ENCODE results near the gene ESPNL.
"Not testable (repeated sequence)": the region's sequence is repeated elsewhere in the genome, so short reads cannot be mapped to it uniquely, and the experiment has no call there.

Gene ESPNL

GRCh38 chr2:238114851-238115660 lies 14.9 kb downstream of the ESPNL start:
- no peak for ATAC-seq
- Mint-ChIP-seq H3K4me3 (no peak overlapping the region), H3K9me3 (peaks cover 12% of the 10 kb centered on the region), H3K36me3 (no peaks in the 10 kb centered on the region), H3K27ac (no peak overlapping the region), H3K4me1 (no peaks in the 10 kb centered on the region)
- DNase-seq (ENCODE audit: low spot score in 2 of 2): no peak

DNA sequence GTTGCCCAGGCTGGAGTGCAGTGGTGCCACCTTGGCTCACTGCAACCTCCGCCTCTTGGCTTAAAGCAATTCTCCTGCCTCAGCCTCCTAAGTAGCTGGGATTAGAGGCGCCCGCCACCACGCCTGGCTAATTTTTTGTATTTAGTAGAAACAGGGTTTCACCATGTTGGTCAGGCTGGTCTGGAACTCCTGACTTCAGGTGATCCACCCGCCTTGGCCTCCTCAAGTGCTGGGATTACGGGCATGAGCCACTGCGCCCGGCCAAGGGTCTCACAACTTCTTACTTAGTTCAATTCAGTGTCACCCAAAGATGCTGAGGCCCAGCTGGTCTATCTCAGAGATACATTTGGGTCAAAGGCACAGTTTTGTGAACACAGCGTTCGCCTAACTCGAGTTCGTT lies 15.6 kb downstream of the ESPNL start:
- H3K36me3 Mint-ChIP-seq; ATAC-seq; DNase-seq (ENCODE audit: low spot score in 2 of 2); H3K27ac Mint-ChIP-seq; H3K4me3 Mint-ChIP-seq; H3K4me1 Mint-ChIP-seq: not testable (repeated sequence)
- peaks cover 12% of the 10 kb centered on the region for H3K9me3 Mint-ChIP-seq

- Mint-ChIP-seq H3K27ac (no peak overlapping the region), H3K4me1 (no peaks in the 10 kb centered on the region)
Measured at GRCh38 chr2:238116298-238117198, 16.4 kb downstream of the ESPNL start.

GRCh38 chr2:238117199-238118154 lies 17.3 kb downstream of the ESPNL start:
- DNase-seq (ENCODE audit: low spot score in 2 of 2): no peak
- Mint-ChIP-seq H3K36me3 (no peaks in the 10 kb centered on the region), H3K9me3 (peaks cover 9% of the 10 kb centered on the region), H3K27ac (no peak overlapping the region), H3K4me3 (no peak overlapping the region), H3K4me1 (no peaks in the 10 kb centered on the region)
- ATAC-seq: no peak

More at GRCh38 chr2:238116298-238117198, 16.4 kb downstream of the ESPNL start:
- Mint-ChIP-seq H3K4me3 (no peak overlapping the region), H3K9me3 (peaks cover 9% of the 10 kb centered on the region), H3K36me3 (no peaks in the 10 kb centered on the region)
- no peak for ATAC-seq
- no peak for DNase-seq (ENCODE audit: low spot score in 2 of 2)

GRCh38 chr2:238119756-238120462 lies 19.8 kb downstream of the ESPNL start:
- ATAC-seq: peak; percentile 3
- no peak overlapping the region for H3K27ac Mint-ChIP-seq
- DNase-seq (ENCODE audit: low spot score in 2 of 2): no peak
- H3K9me3 Mint-ChIP-seq: no peaks in the 10 kb centered on the region
- H3K4me1 Mint-ChIP-seq: no peaks in the 10 kb centered on the region
- no peaks in the 10 kb centered on the region for H3K36me3 Mint-ChIP-seq
- H3K4me3 Mint-ChIP-seq: no peak overlapping the region

- no peaks in the 10 kb centered on the region for H3K4me1 Mint-ChIP-seq
- DNase-seq (ENCODE audit: low spot score in 2 of 2) (no peak), ATAC-seq (no peak)
Measured at GRCh38 chr2:238120463-238121298, 20.5 kb downstream of the ESPNL start.

GRCh38 chr2:238121511-238122286 lies 21.6 kb downstream of the ESPNL start:
- H3K9me3 Mint-ChIP-seq: no peaks in the 10 kb centered on the region
- no peaks in the 10 kb centered on the region for H3K36me3 Mint-ChIP-seq
- DNase-seq (ENCODE audit: low spot score in 2 of 2) (no peak), ATAC-seq (no peak)
- H3K4me1 Mint-ChIP-seq: no peaks in the 10 kb centered on the region
- H3K4me3 Mint-ChIP-seq: no peak overlapping the region
- H3K27ac Mint-ChIP-seq: no peak overlapping the region

More at GRCh38 chr2:238120463-238121298, 20.5 kb downstream of the ESPNL start:
- H3K36me3 Mint-ChIP-seq: no peaks in the 10 kb centered on the region
- no peaks in the 10 kb centered on the region for H3K9me3 Mint-ChIP-seq
- H3K4me3 Mint-ChIP-seq: no peak overlapping the region
- no peak overlapping the region for H3K27ac Mint-ChIP-seq

GRCh38 chr2:238122287-238123217 lies 22.4 kb downstream of the ESPNL start:
- no peak for ATAC-seq

DNA sequence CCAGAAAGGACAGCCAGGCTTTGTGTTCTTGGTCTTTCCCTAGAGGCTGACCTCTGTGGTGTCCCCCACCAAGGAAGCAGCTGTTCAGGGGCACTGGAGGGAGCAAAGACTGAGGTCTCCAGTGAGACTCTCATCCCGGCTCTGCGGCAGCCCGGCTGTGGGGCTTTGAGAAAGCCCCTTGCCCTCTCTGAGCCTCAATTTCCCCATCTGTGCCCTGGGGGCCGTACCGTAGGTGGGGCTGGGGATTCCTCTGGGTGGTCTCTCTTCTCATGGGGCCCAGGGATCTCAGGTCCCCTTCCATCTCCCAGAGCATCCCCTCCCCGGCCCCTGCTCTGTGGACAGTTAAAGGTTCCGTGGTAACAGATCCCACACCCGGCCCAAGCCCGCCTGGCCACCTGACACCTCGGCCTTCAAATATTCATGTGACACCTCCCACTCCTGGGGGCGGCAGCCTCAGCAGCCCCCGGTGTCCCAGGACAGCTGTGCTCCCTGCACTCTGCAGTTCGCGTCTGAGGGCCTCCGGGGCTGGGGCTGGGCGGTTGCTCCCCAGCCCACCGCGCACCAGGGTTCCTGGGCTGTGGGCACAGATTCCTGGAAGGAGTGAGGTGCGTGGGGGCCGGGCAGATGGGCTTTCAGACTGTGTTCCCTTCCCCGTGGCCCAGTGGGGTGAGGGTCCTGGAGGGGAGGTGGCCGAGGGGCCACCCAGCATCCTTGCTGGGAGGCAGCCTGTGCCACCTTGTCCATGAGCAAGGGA lies 23.3 kb downstream of the ESPNL start:
- Mint-ChIP-seq H3K27ac (no peak overlapping the region), H3K4me1 (no peaks in the 10 kb centered on the region), H3K9me3 (no peaks in the 10 kb centered on the region), H3K4me3 (no peak overlapping the region), H3K36me3 (no peaks in the 10 kb centered on the region)
- ATAC-seq (no peak), DNase-seq (ENCODE audit: low spot score in 2 of 2) (no peak)

More at GRCh38 chr2:238122287-238123217, 22.4 kb downstream of the ESPNL start:
- no peak for DNase-seq (ENCODE audit: low spot score in 2 of 2)
- no peaks in the 10 kb centered on the region for H3K9me3 Mint-ChIP-seq
- H3K36me3 Mint-ChIP-seq: no peaks in the 10 kb centered on the region
- H3K27ac Mint-ChIP-seq: no peak overlapping the region
- no peaks in the 10 kb centered on the region for H3K4me1 Mint-ChIP-seq
- no peak overlapping the region for H3K4me3 Mint-ChIP-seq

GRCh38 chr2:238123991-238124470 lies 23.9 kb downstream of the ESPNL start:
- Mint-ChIP-seq H3K36me3 (no peaks in the 10 kb centered on the region), H3K27ac (no peak overlapping the region), H3K4me1 (no peaks in the 10 kb centered on the region), H3K4me3 (no peak overlapping the region), H3K9me3 (no peaks in the 10 kb centered on the region)
- ATAC-seq: no peak
- no peak for DNase-seq (ENCODE audit: low spot score in 2 of 2)

DNA sequence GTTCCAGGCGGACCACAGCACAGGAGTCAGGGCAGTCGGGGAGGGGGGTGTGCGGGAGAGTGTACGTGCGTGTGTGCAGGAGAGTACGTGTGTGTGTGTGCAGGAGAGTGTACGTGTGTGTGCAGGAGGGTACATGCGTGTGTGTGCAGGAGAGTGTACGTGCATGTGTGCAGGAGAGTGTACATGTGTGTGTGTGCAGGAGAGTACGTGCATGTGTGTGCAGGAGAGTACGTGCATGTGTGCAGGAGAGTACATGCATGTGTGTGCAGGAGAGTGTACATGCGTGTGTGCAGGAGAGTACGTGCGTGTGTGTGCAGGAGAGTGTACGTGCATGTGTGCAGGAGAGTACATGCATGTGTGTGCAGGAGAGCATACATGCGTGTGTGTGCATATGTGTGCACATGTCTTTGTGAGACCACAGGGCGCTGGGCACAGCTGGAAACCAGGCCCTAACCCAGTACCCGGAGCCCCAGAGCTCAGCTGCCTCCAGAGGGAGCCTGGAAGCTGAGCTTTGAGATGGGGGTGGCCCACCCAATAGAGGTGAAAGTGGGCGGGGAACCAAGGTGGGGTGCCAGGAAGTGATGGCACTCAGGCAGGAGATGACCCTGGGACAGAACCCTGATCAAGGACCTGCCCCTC lies 24.5 kb downstream of the ESPNL start:
- H3K4me1 Mint-ChIP-seq: no peaks in the 10 kb centered on the region
- no peak overlapping the region for H3K27ac Mint-ChIP-seq
- no peaks in the 10 kb centered on the region for H3K9me3 Mint-ChIP-seq
- no peak overlapping the region for H3K4me3 Mint-ChIP-seq
- ATAC-seq (no peak), DNase-seq (ENCODE audit: low spot score in 2 of 2) (no peak)
- H3K36me3 Mint-ChIP-seq: no peaks in the 10 kb centered on the region

Data from stimulated activated effector memory CD8-positive, alpha-beta T cell treated with anti-CD3 and anti-CD28 coated beads, Interleukin-12 subunit alpha, Interleukin-12 subunit beta, amount 100 ng/mL, for 72 hours (primary cell).